Measurements from ENCODE around the gene LRRC71.

Gene LRRC71

GRCh38 chr1:156893048-156893953 lies 27.1 kb upstream of the LRRC71 start, which contains the start of gene PEAR1:
PEAR1 (plus strand) TSS chr1:156893718; CDS start chr1:156903927, 10,209 bp downstream.
- DNase-seq, result no peak

GRCh38 chr1:156894001-156894400 lies 26.4 kb upstream of the LRRC71 start:
- no peak for DNase-seq

- DNase-seq, result no peak
Measured at GRCh38 chr1:156894711-156895454, 25.5 kb upstream of the LRRC71 start.

GRCh38 chr1:156895455-156895812 lies 25.0 kb upstream of the LRRC71 start:
- no peak for DNase-seq

GRCh38 chr1:156895927-156896326 lies 24.5 kb upstream of the LRRC71 start:
- DNase-seq, result no peak

- no peak for DNase-seq
Measured at GRCh38 chr1:156896490-156897033, 23.9 kb upstream of the LRRC71 start.

- DNase-seq, result no peak
Measured at GRCh38 chr1:156897078-156897825, 23.2 kb upstream of the LRRC71 start.

GRCh38 chr1:156898161-156898566 lies 22.3 kb upstream of the LRRC71 start:
- no peak for DNase-seq

GRCh38 chr1:156898971-156899664 lies 21.3 kb upstream of the LRRC71 start:
- no peak for DNase-seq

- DNase-seq, result no peak
Measured at GRCh38 chr1:156899956-156900718, 20.3 kb upstream of the LRRC71 start.

GRCh38 chr1:156900896-156901589 lies 19.4 kb upstream of the LRRC71 start:
- DNase-seq, result no peak

- DNase-seq, result no peak
Measured at GRCh38 chr1:156901590-156901900, 18.9 kb upstream of the LRRC71 start.

GRCh38 chr1:156901966-156902915 lies 18.2 kb upstream of the LRRC71 start:
- DNase-seq, result no peak

- no peak for DNase-seq
Measured at GRCh38 chr1:156903328-156904091, 16.9 kb upstream of the LRRC71 start.

GRCh38 chr1:156904187-156904959 lies 16.1 kb upstream of the LRRC71 start:
- no peak for DNase-seq

- DNase-seq, result no peak
Measured at GRCh38 chr1:156905176-156905575, 15.3 kb upstream of the LRRC71 start.

GRCh38 chr1:156905651-156906050 lies 14.8 kb upstream of the LRRC71 start:
- no peak for DNase-seq

GRCh38 chr1:156906206-156906906 lies 14.1 kb upstream of the LRRC71 start:
- DNase-seq, result no peak

Data from CD4-positive, alpha-beta T cell treated with Interleukin-17A for 1 hour (primary cell).